HG02759 (cell line): Measurements from ENCODE around the gene ANKK1.
A peak's percentile ranks its signal among the peaks of the same experiment; 100 is the strongest.

Experiments used
- ATAC-seq: cut with Tn5 transposase; IDR thresholded peaks from one replicate; pipeline ENCODE4 v1.9.1; 2021; ENCODE audit warnings: mild to moderate bottlenecking, moderate library complexity; ENCODE audit not compliant: unreplicated experiment

ANKK1 gene

GRCh38 chr11:113387605-113388211, at the start of gene ANKK1:
Gene ANKK1 (plus strand): TSS chr11:113387779. CDS start chr11:113387885, 106 bp downstream.
- ATAC-seq: no peak

- no peak for ATAC-seq
Measured at GRCh38 chr11:113338730-113339129, 48.8 kb upstream of the ANKK1 start.

GRCh38 chr11:113339929-113340589, 47.5 kb upstream of the ANKK1 start:
- ATAC-seq: no peak

GRCh38 chr11:113341388-113342165, 46.0 kb upstream of the ANKK1 start:
- no peak for ATAC-seq

- no peak for ATAC-seq
Measured at GRCh38 chr11:113345978-113346377, 41.6 kb upstream of the ANKK1 start.

GRCh38 chr11:113349528-113349927, 38.1 kb upstream of the ANKK1 start:
- ATAC-seq: no peak

- no peak for ATAC-seq
Measured at GRCh38 chr11:113350336-113351067, 37.1 kb upstream of the ANKK1 start.

- ATAC-seq: no peak
Measured at GRCh38 chr11:113351068-113351450, 36.5 kb upstream of the ANKK1 start.

GRCh38 chr11:113351480-113351879, 36.1 kb upstream of the ANKK1 start:
- ATAC-seq: no peak

- no peak for ATAC-seq
Measured at GRCh38 chr11:113356203-113356602, 31.4 kb upstream of the ANKK1 start.

- ATAC-seq: no peak
Measured at GRCh38 chr11:113363406-113363805, 24.2 kb upstream of the ANKK1 start.

GRCh38 chr11:113363996-113364641, 23.5 kb upstream of the ANKK1 start:
- ATAC-seq: no peak

- no peak for ATAC-seq
Measured at GRCh38 chr11:113365895-113366294, 21.7 kb upstream of the ANKK1 start.

GRCh38 chr11:113369411-113369810, 18.2 kb upstream of the ANKK1 start:
- no peak for ATAC-seq

GRCh38 chr11:113370634-113371033, 16.9 kb upstream of the ANKK1 start:
- ATAC-seq: no peak

GRCh38 chr11:113372309-113372708, 15.3 kb upstream of the ANKK1 start:
- ATAC-seq: no peak

GRCh38 chr11:113373306-113373705, 14.3 kb upstream of the ANKK1 start:
- ATAC-seq: no peak

- no peak for ATAC-seq
Measured at GRCh38 chr11:113373981-113374560, 13.5 kb upstream of the ANKK1 start.

- no peak for ATAC-seq
Measured at GRCh38 chr11:113375402-113375801, 12.2 kb upstream of the ANKK1 start.

- ATAC-seq: peak; percentile 85
Measured at GRCh38 chr11:113376156-113376555, 11.4 kb upstream of the ANKK1 start.
